Stimulated activated naive CD8-positive, alpha-beta T cell treated with anti-CD3 and anti-CD28 coated beads, Interleukin-15, Interleukin-2, amounts not matched to agents 100 ng/mL and 50 ng/mL, for 24 hours (primary cell): Measurements from ENCODE around the gene GNAS.
A peak's percentile ranks its signal among the peaks of the same experiment; 100 is the strongest.

Experiments used
- H3K27ac Mint-ChIP-seq: one replicate; pipeline ENCODE4 v1.8.0; 2021; ENCODE audit warnings: mild to moderate bottlenecking, mixed read lengths
- H3K27me3 Mint-ChIP-seq: one replicate; pipeline ENCODE4 v1.8.0; 2021; ENCODE audit warnings: mixed read lengths
- H3K36me3 Mint-ChIP-seq: one replicate; pipeline ENCODE4 v1.8.0; 2021; ENCODE audit warnings: low read depth, mixed read lengths
- H3K4me1 Mint-ChIP-seq: one replicate; pipeline ENCODE4 v1.8.0; 2021; ENCODE audit warnings: low read depth, mixed read lengths
- H3K4me3 Mint-ChIP-seq: one replicate; pipeline ENCODE4 v1.8.0; 2021; ENCODE audit warnings: mild to moderate bottlenecking, mixed read lengths
- H3K9me3 Mint-ChIP-seq: one replicate; pipeline ENCODE4 v1.8.0; 2021; ENCODE audit warnings: mixed read lengths

GNAS gene

DNA sequence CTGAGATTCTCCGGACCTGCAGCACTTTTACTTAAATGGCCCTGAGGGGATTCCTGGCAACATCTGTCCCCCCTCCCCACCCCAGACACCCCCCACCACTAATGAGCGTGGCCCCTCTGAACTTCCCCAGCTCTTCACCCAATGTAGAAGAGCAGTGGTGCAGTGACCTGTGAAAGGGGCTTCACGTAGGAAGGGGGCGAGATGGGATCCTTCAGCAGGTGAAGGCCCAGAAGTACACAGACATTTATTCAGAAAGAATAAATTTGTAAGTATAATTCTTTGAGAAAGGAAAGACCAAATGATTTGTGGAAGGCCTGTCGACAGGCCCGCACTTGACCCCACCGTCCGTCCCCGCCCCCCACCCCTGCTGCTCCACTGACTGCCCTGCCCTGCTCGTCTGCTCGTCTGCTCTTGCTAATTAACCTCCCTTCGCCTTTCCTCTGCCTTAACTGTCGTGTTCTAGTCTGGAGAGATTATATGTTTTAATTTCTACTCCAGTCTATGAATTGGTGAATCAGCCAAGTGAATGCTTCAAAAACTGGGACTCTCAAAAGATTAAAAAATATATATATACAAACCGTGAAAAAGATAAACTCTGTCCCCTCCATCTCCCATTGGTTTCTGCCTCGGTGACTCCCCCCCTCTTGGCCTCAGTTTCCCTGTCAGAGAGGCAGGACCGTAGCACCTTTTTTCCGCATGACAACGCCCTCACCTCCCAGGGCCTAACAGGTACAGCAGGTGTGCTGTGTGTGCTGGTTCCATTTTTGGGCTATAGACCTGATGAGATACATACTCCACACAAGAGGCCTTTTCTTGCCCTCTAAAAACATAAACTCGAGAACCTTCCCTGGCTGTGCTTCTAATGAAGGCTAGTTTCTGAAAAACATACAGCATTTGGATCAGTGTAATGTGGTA, 49.2 kb downstream of the GNAS start:
- peak overlapping the region; percentile 58 for H3K27ac Mint-ChIP-seq
- no peak overlapping the region for H3K4me3 Mint-ChIP-seq
- peaks cover 81% of the 10 kb centered on the region for H3K36me3 Mint-ChIP-seq
- no peaks in the 10 kb centered on the region for H3K9me3 Mint-ChIP-seq
- peaks cover 87% of the 10 kb centered on the region for H3K4me1 Mint-ChIP-seq
- H3K27me3 Mint-ChIP-seq, result no peaks in the 10 kb centered on the region

DNA sequence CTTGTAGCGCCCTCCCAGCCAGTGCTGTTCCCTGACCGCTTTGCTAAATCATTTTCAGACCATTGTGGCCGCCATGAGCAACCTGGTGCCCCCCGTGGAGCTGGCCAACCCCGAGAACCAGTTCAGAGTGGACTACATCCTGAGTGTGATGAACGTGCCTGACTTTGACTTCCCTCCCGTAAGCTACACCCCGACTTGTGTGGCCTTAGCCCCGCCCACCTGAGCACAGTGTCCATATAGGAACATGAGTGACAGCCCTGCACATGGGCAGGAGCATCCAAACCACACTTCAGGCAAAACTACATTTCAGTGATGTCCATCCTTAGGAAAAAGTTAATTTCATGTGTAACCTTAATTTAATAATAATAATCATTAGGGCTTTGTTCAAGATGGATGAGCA, 51.1 kb downstream of the GNAS start:
- Mint-ChIP-seq H3K36me3 (peaks cover 81% of the 10 kb centered on the region), H3K27ac (no peak overlapping the region), H3K4me3 (no peak overlapping the region), H3K9me3 (no peaks in the 10 kb centered on the region), H3K4me1 (peaks cover 88% of the 10 kb centered on the region), H3K27me3 (no peaks in the 10 kb centered on the region)

DNA sequence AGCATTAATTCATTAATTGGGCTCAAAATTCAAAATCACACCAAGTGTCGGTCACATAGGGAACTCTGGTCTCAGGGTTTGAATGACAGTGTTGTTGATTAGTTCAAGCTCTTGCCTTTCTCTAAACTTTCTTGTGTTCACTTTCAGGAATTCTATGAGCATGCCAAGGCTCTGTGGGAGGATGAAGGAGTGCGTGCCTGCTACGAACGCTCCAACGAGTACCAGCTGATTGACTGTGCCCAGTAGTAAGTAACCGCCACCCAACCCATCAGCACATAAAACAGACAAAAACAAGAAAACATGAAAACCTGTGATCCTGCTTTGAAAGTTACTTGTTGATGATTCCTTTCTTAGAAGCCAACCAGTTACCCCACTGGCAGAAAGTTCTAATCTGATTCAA, 52.7 kb downstream of the GNAS start:
- no peaks in the 10 kb centered on the region for H3K27me3 Mint-ChIP-seq
- peaks cover 78% of the 10 kb centered on the region for H3K4me1 Mint-ChIP-seq
- H3K36me3 Mint-ChIP-seq, result peaks cover 81% of the 10 kb centered on the region
- H3K9me3 Mint-ChIP-seq, result no peaks in the 10 kb centered on the region
- no peak overlapping the region for H3K27ac Mint-ChIP-seq
- H3K4me3 Mint-ChIP-seq, result no peak overlapping the region

DNA sequence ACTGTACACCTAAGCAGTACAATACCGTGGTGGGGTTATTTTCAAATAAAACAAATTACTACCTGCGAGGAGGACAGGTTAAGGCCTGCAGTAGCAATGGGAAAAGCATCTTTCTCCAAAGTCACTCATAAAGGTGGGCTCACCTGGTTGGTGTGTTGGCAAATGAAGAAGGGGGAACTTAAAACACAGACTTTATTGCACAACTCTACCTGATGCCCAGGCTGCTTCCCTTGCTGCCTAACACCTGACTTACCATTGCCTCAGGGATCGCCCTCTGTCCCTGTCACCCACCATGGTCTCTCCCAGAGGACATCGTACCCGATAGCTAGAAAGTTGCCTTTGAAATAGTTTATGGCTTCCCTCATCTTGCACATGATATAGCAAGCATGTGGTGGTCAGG, 53.6 kb downstream of the GNAS start:
- Mint-ChIP-seq H3K9me3 (no peaks in the 10 kb centered on the region), H3K4me3 (no peak overlapping the region), H3K36me3 (peaks cover 88% of the 10 kb centered on the region), H3K4me1 (peaks cover 75% of the 10 kb centered on the region), H3K27me3 (no peaks in the 10 kb centered on the region), H3K27ac (no peak overlapping the region)

DNA sequence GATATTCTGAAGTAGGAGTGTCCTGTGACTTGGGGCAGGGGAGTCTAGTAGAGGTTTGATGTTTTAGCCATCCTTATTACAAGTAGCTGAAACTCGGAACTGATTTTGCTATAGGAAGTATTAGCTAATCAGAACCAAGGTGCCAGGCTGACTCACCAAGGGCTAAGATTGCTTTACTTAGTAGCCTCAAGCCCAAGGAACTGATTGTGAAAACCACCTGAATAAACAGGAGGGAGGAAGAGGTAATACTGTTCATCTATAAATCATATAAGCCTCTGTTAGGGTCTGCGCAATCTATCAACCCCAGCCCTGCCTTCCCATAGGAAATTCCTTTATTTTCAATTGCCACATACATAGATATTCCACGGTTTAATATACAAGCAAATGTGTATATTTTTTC, 54.4 kb downstream of the GNAS start:
- no peaks in the 10 kb centered on the region for H3K27me3 Mint-ChIP-seq
- peak overlapping the region; percentile 68 for H3K4me3 Mint-ChIP-seq
- H3K36me3 Mint-ChIP-seq, result peaks cover 92% of the 10 kb centered on the region
- H3K27ac Mint-ChIP-seq, result peak overlapping the region; percentile 83
- H3K9me3 Mint-ChIP-seq, result no peaks in the 10 kb centered on the region
- H3K4me1 Mint-ChIP-seq, result peaks cover 79% of the 10 kb centered on the region

DNA sequence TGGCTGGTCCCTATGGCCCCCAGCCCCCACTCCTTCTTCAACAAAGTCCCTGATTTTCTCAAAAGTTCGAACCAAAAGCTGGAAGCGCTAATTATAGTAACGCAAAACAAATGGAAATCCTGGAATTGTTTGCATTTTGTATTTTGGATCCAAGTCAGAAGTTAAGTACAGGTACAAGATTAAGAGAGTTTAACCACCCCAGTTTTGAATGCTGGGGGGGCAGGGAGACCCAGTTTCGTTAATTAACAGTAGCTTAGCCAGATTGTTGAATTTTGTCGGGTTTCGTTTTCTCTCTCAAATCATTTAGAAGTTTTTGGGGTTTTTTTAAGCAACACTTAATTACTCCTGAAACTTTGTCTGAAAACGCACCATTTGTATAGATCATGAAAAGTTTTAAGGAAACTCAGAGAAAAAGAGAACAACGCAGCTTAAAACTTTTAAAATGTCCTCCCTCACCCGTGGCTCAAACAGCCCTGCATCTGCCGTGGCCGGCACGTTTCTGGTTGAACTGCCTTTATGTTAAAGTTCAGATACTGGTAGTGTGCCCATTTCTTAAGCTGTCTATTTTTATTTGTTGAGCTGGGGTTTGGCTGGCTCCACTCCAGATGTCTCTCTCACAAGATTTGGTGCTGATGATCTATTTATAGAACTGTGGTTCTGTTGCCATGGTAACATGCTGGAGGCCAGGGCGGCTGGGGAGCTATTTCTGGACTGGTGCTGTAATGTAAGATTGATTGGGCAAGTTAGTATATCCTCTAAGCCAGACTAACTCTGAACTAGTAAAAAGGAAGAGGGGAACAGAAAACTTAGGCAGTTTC, 55.0 kb downstream of the GNAS start:
- Mint-ChIP-seq H3K27ac (peak overlapping the region; percentile 83), H3K9me3 (no peaks in the 10 kb centered on the region), H3K27me3 (no peaks in the 10 kb centered on the region), H3K4me3 (peak overlapping the region; percentile 68), H3K36me3 (peaks cover 90% of the 10 kb centered on the region), H3K4me1 (peaks cover 77% of the 10 kb centered on the region)

DNA sequence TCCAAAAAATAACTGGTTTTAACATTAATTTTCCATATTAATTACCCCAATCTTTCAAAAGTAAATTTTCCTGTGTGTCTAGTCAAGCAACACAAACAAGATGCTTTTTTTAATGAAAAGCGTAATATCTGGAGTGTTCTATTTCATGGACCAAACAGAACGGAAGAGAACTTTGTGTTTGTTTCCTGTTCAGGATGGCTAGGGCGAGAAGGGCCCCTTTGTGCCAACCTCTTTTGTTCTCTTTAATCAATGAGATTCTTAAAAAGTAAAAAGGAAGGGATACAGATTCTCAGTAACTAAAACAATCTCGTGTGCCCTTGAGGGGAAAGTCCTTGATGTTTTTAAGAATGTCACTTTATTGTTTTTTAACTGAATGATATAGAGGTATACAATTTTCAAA, 55.7 kb downstream of the GNAS start:
- Mint-ChIP-seq H3K4me3 (peak overlapping the region; percentile 68), H3K36me3 (peaks cover 88% of the 10 kb centered on the region), H3K4me1 (peaks cover 72% of the 10 kb centered on the region), H3K27me3 (no peaks in the 10 kb centered on the region), H3K9me3 (no peaks in the 10 kb centered on the region), H3K27ac (peak overlapping the region; percentile 83)

DNA sequence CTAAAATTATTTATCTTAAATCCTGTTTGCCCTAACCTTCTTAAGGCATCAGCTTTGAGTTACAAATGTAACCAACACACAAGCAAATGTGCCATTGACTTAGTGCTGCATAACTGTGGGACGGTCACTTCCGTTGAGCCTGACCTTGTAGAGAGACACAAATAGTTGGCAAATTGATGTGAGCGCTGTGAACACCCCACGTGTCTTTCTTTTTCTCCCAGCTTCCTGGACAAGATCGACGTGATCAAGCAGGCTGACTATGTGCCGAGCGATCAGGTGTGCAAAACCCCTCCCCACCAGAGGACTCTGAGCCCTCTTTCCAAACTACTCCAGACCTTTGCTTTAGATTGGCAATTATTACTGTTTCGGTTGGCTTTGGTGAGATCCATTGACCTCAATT, 56.4 kb downstream of the GNAS start:
- Mint-ChIP-seq H3K4me3 (no peak overlapping the region), H3K4me1 (peaks cover 65% of the 10 kb centered on the region), H3K36me3 (peaks cover 81% of the 10 kb centered on the region)

DNA sequence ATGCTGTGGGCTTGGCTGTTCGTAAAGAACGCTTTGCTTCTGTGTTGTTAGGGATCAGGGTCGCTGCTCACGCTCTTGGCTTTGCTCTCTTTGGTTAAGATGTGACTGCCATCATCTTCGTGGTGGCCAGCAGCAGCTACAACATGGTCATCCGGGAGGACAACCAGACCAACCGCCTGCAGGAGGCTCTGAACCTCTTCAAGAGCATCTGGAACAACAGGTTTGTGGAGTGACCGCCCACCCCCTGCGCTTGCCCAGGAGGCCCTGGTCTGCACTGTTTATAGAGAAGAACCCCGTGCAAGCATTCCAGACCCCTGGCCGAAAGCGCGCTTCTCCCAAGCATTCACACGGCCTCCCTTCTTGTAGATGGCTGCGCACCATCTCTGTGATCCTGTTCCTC, 57.1 kb downstream of the GNAS start:
- Mint-ChIP-seq H3K4me1 (peaks cover 60% of the 10 kb centered on the region), H3K36me3 (peaks cover 74% of the 10 kb centered on the region), H3K9me3 (no peaks in the 10 kb centered on the region), H3K4me3 (no peak overlapping the region), H3K27me3 (no peaks in the 10 kb centered on the region), H3K27ac (no peak overlapping the region)

More for the DNA sequence above, 56.4 kb downstream of the GNAS start:
- H3K9me3 Mint-ChIP-seq, result no peaks in the 10 kb centered on the region
- peak overlapping the region; percentile 36 for H3K27ac Mint-ChIP-seq
- H3K27me3 Mint-ChIP-seq, result no peaks in the 10 kb centered on the region

DNA sequence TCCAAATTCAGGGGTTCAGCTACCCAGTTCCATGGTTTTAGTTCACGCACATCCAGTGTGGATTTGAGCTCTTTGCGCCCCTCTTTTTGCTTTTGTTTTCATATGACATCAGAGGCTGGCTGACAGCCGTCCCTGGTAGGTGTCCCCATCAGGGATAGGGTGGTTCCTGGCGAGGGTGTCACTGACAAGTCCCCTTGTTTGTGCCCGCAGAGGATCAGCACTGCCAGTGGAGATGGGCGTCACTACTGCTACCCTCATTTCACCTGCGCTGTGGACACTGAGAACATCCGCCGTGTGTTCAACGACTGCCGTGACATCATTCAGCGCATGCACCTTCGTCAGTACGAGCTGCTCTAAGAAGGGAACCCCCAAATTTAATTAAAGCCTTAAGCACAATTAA, 58.0 kb downstream of the GNAS start:
- no peak overlapping the region for H3K27ac Mint-ChIP-seq

DNA sequence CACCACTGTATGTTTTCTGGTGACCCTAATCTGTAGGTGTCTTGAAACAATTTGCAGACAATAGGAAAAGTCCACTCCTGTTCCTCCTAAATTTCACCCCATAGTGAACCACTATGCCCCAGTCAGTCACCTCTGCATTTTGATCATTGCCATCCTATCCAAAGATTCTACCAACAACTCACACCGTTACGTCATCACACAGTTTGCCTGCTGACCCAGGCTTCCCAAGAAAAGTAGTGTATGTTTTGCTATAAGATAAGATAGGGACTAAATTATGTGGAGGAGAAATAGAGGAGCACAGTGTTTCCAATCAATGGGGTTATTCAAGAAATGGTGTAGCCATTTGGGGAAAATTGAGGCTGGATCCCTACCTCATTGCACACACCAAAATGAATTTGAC, 58.8 kb downstream of the GNAS start:
- Mint-ChIP-seq H3K9me3 (no peaks in the 10 kb centered on the region), H3K4me1 (peaks cover 44% of the 10 kb centered on the region), H3K4me3 (no peak overlapping the region), H3K27ac (no peak overlapping the region), H3K36me3 (peaks cover 59% of the 10 kb centered on the region), H3K27me3 (no peaks in the 10 kb centered on the region)

More for the DNA sequence above, 58.0 kb downstream of the GNAS start:
- H3K27me3 Mint-ChIP-seq, result no peaks in the 10 kb centered on the region
- H3K36me3 Mint-ChIP-seq, result peaks cover 66% of the 10 kb centered on the region
- H3K4me3 Mint-ChIP-seq, result no peak overlapping the region
- H3K9me3 Mint-ChIP-seq, result no peaks in the 10 kb centered on the region
- peaks cover 51% of the 10 kb centered on the region for H3K4me1 Mint-ChIP-seq

DNA sequence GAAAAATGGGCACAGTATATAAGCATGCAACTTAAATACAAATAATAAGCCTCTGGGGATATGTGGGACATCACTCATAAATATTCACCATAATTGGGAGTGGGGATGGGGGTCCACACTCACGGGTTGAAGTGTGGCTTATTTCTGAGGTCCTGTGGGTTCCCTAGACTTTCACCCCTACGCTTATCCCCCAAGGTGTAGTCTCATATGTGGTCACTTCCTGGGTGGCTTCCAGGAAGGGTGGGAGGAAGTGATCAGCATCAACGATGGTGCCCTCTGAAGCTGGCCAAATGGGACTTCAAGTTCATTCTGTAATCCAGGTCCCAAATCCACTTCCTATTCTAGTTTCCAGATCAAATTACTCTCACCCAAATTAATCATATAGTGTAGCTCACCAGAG, 59.5 kb downstream of the GNAS start:
- no peak overlapping the region for H3K4me3 Mint-ChIP-seq
- H3K9me3 Mint-ChIP-seq, result no peaks in the 10 kb centered on the region
- no peak overlapping the region for H3K27ac Mint-ChIP-seq
- H3K4me1 Mint-ChIP-seq, result peaks cover 37% of the 10 kb centered on the region
- no peaks in the 10 kb centered on the region for H3K27me3 Mint-ChIP-seq
- peaks cover 54% of the 10 kb centered on the region for H3K36me3 Mint-ChIP-seq

DNA sequence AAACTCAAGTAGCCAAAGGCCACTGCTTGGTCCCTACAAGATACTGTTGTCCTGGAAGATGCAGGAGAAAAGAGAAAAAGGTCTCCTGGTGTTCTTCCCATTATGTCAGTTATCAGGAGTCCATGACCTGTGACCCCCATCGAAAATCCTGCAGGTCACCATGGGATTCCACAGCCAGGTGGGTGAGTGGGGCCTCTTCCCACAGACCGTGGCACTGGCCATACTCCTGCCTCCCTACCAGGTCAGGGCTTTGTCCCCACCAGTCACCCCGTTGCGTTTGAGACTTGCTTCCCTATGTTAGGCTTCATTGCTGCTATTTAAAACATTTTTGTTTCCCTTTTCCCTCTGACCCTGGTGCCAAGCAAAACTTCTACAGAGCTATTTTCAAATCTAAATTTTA, 60.6 kb downstream of the GNAS start:
- Mint-ChIP-seq H3K27me3 (no peaks in the 10 kb centered on the region), H3K27ac (no peak overlapping the region), H3K4me3 (no peak overlapping the region), H3K4me1 (peaks cover 26% of the 10 kb centered on the region), H3K9me3 (no peaks in the 10 kb centered on the region), H3K36me3 (peaks cover 43% of the 10 kb centered on the region)

DNA sequence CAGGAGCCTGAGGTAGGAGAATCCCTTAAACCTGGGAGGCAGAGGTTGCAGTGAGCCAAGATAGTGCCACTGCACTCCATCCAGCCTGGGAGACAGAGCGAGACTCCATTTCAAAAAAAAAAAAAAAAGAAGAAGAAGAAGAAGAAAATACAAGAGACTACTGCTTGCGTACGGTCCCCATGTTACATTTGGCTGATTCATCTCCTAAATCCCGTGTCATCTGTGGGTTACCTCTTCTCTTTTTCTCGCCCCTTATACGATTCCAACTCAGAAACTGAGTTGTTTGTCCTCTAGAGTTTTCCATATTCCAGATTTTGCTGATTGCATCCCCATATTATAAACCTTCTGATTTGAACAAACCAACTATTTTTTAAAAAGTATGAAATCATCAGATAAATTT, 66.1 kb downstream of the GNAS start:
- no peak overlapping the region for H3K27ac Mint-ChIP-seq
- no peaks in the 10 kb centered on the region for H3K36me3 Mint-ChIP-seq
- H3K4me3 Mint-ChIP-seq, result no peak overlapping the region
- H3K9me3 Mint-ChIP-seq, result no peaks in the 10 kb centered on the region
- H3K27me3 Mint-ChIP-seq, result no peaks in the 10 kb centered on the region
- H3K4me1 Mint-ChIP-seq, result no peaks in the 10 kb centered on the region

DNA sequence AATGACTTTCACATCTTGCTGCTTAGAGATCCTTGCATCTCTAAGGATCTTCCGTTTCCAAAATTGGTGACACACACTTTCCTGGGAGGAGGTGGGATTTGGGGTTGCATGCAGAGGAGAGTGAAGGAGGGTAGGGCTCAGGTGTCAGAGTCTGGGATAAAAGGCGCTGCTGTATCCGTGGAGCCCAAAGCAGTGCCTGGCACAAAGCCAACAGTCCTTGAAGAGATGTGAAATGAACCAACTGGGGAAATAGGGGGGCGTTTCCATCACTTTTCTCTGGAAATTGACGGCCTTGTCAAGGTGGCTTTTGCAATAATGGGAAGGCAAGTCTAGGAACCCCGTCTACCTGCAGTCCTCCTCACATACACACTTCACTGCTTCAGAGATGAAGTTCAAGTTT, 69.0 kb downstream of the GNAS start:
- Mint-ChIP-seq H3K4me3 (no peak overlapping the region), H3K9me3 (no peaks in the 10 kb centered on the region), H3K27ac (no peak overlapping the region), H3K27me3 (no peaks in the 10 kb centered on the region), H3K4me1 (no peaks in the 10 kb centered on the region), H3K36me3 (no peaks in the 10 kb centered on the region)
